GM21367 (cell line): ENCODE measurements around the gene PANK2.
A peak's percentile ranks its signal among the peaks of the same experiment; 100 is the strongest.

Experiments used
- ATAC-seq: cut with Tn5 transposase; IDR thresholded peaks from one replicate; pipeline ENCODE4 v1.9.1; 2021; ENCODE audit not compliant: unreplicated experiment

The PANK2 gene

DNA sequence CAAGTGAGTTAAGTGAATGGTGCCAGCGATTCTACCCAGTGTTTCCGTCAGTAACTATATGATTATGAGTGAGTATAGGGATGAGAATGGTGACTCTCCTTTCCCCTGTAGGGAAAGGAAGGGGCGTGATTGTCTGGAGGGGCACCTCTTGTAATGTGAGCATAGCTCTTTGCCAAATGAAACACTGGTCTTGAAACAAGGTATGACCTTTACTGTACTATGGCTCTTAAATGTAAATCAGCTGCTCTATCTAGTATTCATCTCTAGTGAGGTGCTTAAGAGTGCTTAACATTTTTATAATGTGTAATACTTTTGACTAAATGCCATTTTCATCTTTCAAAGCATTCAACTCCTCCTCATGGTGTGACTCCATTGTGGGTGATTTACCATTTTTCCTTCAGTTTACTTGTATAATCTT is 11.0 kb downstream of the PANK2 start:
- ATAC-seq = no peak

DNA sequence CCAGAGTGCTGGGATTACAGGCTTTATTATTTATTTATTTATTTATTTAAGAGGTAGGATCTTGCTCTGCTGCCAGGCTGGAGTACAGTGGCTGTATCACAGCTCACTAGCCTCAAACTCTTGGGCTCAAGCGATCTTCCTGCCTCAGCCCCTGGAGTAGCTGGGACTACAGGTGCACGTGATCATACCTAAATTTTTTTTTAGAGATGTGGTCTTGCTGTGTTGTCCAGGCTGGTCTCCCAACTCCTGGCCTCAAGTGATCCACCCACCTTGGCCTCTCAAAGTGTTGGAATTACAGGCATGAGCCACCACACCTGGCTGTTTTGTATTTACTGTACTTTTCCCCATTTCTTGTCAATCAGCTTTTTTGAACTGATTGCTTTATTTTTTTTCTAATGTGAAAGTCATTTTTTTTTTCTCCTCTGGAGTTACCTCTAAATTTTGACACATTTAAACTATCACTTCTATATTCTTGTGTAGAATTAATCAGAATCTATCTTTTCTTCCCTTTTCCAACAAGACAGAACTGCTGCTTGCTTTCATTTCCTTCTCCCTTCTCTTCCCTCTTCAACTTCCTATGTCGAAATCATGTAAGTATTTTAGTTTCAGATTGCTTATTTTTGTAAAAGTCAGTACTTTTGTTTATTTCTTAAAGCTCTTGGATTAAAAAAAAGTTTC is 12.0 kb downstream of the PANK2 start:
- no peak for ATAC-seq

- ATAC-seq = no peak
Measured at GRCh38 chr20:3901706-3902440, 12.7 kb downstream of the PANK2 start.

- no peak for ATAC-seq
Measured at GRCh38 chr20:3902446-3902845, 13.3 kb downstream of the PANK2 start.

GRCh38 chr20:3904224-3904623 is 15.0 kb downstream of the PANK2 start:
- no peak for ATAC-seq

DNA sequence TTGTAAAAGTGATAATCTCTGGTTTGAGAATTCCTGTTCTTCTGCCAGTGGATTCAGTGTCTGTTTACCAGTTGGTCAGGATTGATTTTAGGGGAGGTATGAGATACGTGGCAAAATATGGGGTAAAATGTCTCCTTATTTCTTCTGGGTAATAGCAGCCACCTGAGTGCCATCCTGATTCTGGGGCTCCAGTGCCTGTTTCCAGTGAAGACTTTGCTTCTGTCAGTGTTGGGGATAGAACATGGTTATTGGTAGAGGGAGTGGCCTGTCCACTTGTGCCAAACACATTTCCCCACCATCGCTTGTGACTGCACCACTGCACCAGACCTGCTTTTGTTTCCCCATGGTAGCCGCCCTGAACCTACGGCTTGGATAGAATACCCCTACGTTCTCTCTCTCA is 15.7 kb downstream of the PANK2 start:
- ATAC-seq = no peak

DNA sequence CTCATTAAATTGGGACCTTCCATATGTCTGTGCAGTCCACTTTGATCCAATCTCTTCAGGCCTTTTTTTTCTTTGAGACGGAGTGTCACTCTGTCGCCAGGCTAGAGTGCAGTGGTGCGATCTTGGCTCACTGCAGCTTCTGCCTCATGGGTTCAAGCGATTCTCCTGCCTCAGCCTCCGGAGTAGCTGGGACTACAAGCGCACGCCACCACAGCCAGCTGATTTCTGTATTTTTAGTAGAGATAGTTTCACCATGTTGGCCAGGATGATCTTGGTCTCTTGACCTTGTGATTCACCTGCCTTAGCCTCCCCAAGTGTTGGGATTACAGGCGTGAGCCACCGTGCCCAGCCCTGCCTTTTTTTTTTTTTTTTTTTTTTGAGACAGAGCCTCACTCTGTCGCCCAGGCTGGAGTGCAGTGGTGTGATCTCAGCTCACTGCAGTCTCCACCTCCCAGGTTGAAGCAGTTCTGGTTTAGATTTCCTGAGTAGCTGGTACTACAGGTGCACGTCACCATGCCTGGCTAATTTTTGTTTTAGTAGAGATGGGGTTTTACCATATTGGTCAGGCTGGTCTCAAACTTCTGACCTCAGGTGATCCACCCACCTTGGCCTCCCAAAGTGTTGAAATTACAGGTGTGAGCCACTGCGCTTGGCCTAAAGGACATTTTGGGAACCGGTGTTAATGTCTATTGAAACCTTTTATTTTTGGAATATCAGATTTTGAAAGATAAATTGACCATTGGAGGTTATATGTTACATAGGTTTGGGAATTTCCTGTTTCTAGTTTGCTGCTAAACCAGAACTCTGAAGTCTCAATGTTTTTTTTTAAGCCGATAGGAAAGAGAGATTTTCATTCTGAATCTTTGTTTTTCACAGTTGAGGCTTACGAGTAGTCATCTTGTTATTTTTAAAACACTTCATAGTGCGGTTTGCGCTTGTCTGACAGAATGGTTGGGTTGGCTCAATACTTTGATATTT is 17.8 kb downstream of the PANK2 start:
- ATAC-seq = peak; percentile 71

- no peak for ATAC-seq
Measured at GRCh38 chr20:3908667-3909066, 19.5 kb downstream of the PANK2 start.

GRCh38 chr20:3909952-3910366 is 20.8 kb downstream of the PANK2 start:
- ATAC-seq = no peak

- no peak for ATAC-seq
Measured at GRCh38 chr20:3910853-3911252, 21.7 kb downstream of the PANK2 start.

DNA sequence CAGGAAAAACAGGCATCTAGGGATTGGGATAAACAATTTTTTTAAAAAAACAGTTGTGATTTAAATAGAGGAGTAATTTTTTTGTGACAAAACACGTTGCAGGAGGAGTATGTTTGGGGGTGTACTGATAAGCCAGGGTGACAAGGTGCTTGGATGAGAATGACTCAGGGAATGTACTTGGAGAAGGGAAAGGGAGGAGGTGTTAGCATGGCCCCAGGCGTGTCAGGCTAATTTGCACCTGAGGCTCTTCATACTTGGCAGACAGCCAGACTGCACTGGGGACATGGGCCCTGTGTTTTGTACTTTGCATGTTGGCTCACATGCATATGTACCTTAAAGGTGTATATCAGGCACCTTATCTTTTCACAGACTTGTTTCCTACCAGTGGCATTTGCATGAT is 22.8 kb downstream of the PANK2 start:
- no peak for ATAC-seq

DNA sequence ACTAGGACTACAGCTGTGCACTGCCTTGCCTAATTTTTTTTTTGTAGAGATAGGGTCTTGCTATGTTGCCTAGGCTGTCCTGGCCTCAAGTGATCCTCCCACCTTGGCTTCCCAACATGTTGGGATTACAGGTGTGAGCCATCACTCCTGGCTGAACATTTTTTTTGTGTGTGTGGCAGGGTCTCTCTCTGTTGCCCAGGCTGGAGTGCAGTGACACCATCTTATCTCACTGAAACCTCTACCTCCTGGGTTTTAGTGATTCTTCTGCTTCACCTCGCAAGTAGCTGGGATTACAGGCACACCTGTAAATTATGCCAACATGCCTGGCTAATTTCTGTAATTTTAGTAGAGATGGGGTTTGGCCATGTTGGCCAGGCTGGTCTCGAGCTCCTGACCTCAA is 25.3 kb downstream of the PANK2 start:
- no peak for ATAC-seq

DNA sequence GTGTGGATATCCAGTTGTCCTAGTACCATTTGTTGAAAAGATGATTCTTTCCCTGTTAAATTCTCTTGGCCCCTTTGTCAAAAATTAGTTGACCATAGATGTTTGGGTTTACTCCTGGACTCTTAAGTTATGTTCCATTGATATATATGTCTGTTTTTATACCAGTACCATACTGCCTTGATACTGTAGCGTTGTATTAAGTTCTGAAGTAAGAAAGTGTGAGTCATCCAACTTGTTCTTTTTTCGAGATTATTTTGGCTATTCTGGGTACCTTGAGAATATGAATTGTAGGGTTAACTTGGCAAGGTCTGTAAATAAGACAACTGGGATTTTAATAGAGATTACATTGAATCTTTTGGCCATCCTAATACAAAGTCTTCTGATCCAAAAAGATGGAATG is 26.5 kb downstream of the PANK2 start:
- ATAC-seq = no peak

- no peak for ATAC-seq
Measured at GRCh38 chr20:3916364-3916763, 27.2 kb downstream of the PANK2 start.

GRCh38 chr20:3919352-3919751 is 30.2 kb downstream of the PANK2 start:
- ATAC-seq = no peak

DNA sequence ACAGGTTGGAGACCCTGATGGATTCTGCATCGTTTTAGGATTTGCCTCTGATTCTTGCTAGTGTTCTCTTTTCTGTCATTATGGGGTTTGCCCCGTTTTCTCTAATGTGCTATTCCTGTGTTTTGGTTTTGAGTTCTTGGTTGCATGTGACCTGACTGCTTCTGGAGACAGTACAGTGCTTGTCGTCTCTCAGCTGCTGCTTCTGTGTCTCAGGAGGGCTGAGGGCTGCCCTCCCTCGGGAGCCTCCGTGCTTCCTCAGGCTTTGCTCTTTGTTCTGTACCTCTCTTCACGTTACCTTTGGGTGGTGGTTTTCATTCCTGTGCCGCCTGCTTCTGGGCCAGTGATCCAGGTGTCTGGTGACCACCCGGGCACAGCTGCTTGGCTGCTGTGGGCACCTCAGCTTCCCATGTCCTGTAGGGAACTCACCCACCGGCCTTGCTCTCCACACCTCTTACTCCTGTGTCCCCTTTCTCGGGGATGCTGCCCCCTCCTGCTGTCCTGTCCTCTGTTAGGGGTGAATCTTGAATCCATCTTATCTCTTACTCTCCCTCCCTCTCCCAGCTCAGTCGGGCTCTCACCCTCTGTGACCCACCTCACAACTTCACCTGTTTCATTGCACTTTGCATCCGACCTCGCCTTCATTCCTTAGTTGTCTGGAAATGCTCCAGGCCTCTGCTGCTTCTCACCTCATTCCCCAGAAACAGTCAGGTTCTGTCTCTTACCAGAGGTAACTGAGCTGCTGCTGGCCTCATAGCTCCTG is 33.2 kb downstream of the PANK2 start:
- no peak for ATAC-seq

- no peak for ATAC-seq
Measured at GRCh38 chr20:3922983-3923339, 33.8 kb downstream of the PANK2 start.

GRCh38 chr20:3923818-3924217 is 34.6 kb downstream of the PANK2 start:
- ATAC-seq = no peak

DNA sequence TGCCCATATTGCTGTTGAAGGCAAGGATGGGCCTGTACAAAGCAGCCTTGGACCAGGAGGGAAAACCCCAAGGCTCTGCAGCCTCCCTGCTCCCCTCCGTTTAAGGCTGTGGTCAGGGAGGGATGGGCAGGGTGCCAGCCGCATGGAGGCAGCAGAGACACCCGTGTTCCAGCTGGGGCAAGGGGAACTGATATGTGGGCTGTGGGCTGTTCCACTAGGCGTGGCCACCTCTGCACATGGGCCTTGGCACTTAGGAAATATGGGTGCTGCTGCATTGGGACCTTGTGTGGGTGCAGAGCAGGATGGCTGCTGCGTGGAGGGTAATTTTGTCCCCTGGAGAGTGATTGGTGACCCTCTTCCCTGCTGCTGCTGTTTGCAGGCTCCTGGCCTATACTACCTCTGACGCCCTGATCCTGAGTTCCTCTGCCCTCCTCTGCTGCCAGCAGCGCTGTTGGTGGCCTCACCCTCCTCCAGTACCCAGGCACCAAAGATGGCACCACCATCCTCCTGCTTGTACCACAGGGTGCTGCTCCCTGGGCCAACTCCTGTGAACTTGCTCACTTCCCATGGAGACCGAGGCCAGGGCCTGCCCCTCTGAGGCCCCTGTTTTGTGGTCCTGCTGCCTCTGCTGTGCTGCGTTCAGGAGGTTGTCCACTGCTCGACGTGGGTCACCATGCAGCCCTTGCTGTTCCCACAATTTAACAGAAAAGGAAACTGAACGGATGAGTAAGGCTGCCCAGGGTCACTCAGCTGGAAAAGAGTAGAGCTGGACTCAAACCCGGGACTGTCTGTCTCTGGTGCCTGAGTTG is 35.3 kb downstream of the PANK2 start:
- no peak for ATAC-seq

DNA sequence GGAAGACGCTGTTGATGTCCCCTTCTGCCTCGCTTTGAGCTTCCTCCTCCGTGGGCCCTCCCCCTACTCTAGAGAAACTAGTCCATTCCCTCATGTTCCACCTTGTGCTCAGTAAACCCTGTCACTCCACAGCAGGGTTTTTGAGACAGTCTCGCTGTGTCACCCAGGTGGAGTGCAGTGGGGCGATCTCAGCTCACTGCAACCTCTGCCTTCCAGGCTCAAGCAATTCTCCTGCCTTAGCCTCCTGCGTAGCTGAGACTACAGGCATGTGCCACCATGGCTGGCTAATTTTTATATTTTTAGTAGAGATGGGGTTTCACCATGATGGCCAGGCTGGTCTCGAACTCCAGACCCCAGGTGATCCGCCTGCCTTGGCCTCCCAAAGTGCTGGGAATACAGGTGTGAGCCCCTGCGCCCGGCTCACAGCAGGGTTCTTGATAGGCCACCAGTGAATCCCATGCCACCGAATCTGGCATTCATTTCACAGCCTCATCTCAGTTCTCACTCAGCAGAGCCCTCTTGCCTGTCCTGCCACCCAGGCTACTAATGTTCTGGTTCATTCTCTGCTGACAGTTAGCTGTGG is 36.0 kb downstream of the PANK2 start:
- no peak for ATAC-seq
